OCI-LY7 (cell line): Measurements from ENCODE around the gene ZNF45.

Source experiments
- CTCF ChIP-seq: fragments of 200-600 bp; sonication (generic); conservative IDR thresholded peaks from 2 replicates; pipeline ENCODE4 v1.5.1; 2014; ENCODE audit warnings: mild to moderate bottlenecking, antibody characterized with exemption, low read length, moderate library complexity, mixed read lengths
- EZH2phosphoT487 ChIP-seq: fragments of 200-600 bp; sonication (generic); IDR thresholded peaks from 2 replicates; pipeline ENCODE4 v1.6.1; 2018; ENCODE audit warnings: low read depth, borderline replicate concordance, mild to moderate bottlenecking, mixed run types, antibody characterized with exemption, low read length, moderate library complexity, mixed read lengths

DNA sequence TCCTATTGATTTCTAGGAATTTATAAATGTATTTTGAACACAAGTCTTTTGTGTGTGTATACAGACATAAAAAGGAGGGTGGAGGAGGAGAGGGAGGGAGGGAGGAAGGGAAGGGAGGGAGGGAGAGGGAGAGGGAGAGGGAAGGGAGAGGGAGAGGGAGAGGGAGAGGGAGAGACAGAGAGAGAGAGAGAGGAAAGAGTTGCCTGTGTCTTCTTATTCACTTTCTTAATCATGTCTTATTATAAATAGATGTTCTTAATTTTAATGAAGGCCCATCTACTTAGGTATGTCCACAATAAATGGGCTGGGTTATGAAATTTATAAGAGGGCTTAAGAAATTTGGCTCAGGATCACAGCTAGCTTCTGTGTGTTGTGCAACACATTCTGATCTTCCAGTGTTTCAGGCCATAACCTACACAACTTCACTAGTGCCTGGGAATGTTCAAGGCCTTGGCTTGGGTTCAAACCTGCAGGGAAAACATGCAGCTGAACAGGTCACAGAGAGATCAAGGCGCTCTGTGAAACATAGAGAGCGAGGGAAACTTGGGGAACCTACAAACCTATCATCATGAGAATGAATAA is 39.3 kb downstream of the ZNF45 start:
- no peak for TF ChIP-seq CTCF
- no peak for TF ChIP-seq EZH2phosphoT487
